K562 (cell line): ENCODE measurements around the gene CRYGC. TPM values are rescaled to one million over a fixed set of nuclear protein-coding genes. Genes with fewer than 3 reads are reported as not detected.

Experiments used
- ARID3B ChIP-seq: fragments of 250-450 bp; sonication (Bioruptor Pico); IDR thresholded peaks from 2 replicates; pipeline ENCODE4 v1.4.0; 2020; ENCODE audit warnings: borderline replicate concordance
- GABPB1 ChIP-seq: sonication (generic); formaldehyde crosslinking; IDR thresholded peaks from 2 replicates; pipeline ENCODE4 v1.8.0; 2022; ENCODE audit warnings: mild to moderate bottlenecking, missing genetic modification reagents
- HDAC1 ChIP-seq, 2 experiments: fragments of 450-650 bp; IDR thresholded peaks; 2 replicates each; pipeline ENCODE4 v1.6.1; 2016 to 2017; ENCODE audit warnings: inconsistent platforms in 1 of 2, mild to moderate bottlenecking in 1 of 2, moderate library complexity in 1 of 2
- LARP7 ChIP-seq: fragments of 450-650 bp; IDR thresholded peaks from 2 replicates; pipeline ENCODE4 v1.6.1; 2016
- RUNX1 ChIP-seq: sonication (generic); IDR thresholded peaks from 2 replicates; pipeline ENCODE4 v1.6.1; 2016; ENCODE audit warnings: antibody characterized with exemption, low read depth
- ZBTB49 ChIP-seq: sonication (generic); formaldehyde crosslinking; IDR thresholded peaks from 2 replicates; pipeline ENCODE4 v1.8.0; 2022; ENCODE audit warnings: missing genetic modification reagents, mild to moderate bottlenecking, borderline replicate concordance
- ZFP36 ChIP-seq: fragments of 150-350 bp; IDR thresholded peaks from 2 replicates; pipeline ENCODE4 v1.6.1; 2018; ENCODE audit warnings: low read length, low read depth; ENCODE audit not compliant: partially characterized antibody
- ZNF133 ChIP-seq: fragments of 250-450 bp; sonication (Bioruptor Pico); IDR thresholded peaks from 2 replicates; pipeline ENCODE4 v1.4.0; 2020; ENCODE audit warnings: mild to moderate bottlenecking
- ZNF184 ChIP-seq: sonication (generic); formaldehyde crosslinking; IDR thresholded peaks from 2 replicates; pipeline ENCODE4 v1.5.0; 2020; ENCODE audit warnings: missing genetic modification reagents
- ZNF444 ChIP-seq: fragments of 250-450 bp; sonication (Bioruptor Pico); IDR thresholded peaks from 2 replicates; pipeline ENCODE4 v1.4.0; 2020; ENCODE audit warnings: mild to moderate bottlenecking, moderate library complexity
- ZNF699 ChIP-seq: fragments of 250-450 bp; sonication (Bioruptor Pico); IDR thresholded peaks from 2 replicates; pipeline ENCODE4 v1.8.0; 2021; ENCODE audit warnings: mild to moderate bottlenecking, moderate library complexity; ENCODE audit not compliant: insufficient replicate concordance
- polyA plus RNA-seq, 8 experiments: library from polyadenylated mRNA; depleted of rRNA in 4 of 8; stranded (reverse) in 5 of 8; unstranded in 3 of 8; fragments of >200 nt; fragmentation: Nextera tagmentation in 2 of 8; fragmentation: Illumina TruSeq in 1 of 8; extraction: Ambion mirVana in 2 of 8; extraction: Trizol in 1 of 8; gene quantifications; 2 replicates each; pipeline versions ENCODE4 v1.2.1 to v1.2.3, GENCODE V29; 2011 to 2014; ENCODE audit warnings: inconsistent platforms in 1 of 8, missing spikeins in 1 of 8
- total RNA-seq, 7 experiments: library from RNA; depleted of rRNA in 6 of 7; stranded (reverse); fragments of >200 nt in 6 of 7; fragmentation: Illumina TruSeq in 2 of 7; extraction: Trizol in 2 of 7; gene quantifications; 2 replicates each; pipeline versions ENCODE4 v1.2.1 to v1.2.3, GENCODE V29; 2011 to 2021; ENCODE audit warnings: low replicate concordance in 1 of 7

Gene CRYGC
- total and polyA plus RNA-seq, 9 of the 15 experiments (the other 6 are each of a cell fraction or from before 2014, with no cell fraction given), result not detected

GRCh38 chr2:208122248-208122647, 7.4 kb downstream of the CRYGC start (continued):
- TF ChIP-seq ARID3B (no peak), ZFP36 (no peak), HDAC1 (IDR thresholded peaks at IDR 0.05) (no peak), LARP7 (no peak), ZBTB49 (CRISPR knock-in tag) (no peak), ZNF184 (CRISPR knock-in tag) (no peak), RUNX1 (no peak), ZNF699 (CRISPR knock-in tag) (no peak), ZNF133 (CRISPR knock-in tag) (no peak), GABPB1 (CRISPR knock-in tag) (no peak), ZNF444 (CRISPR knock-in tag) (no peak)
